GM19372 (cell line): ENCODE data around the gene TGM5.
"Not testable (repeated sequence)": the region's sequence is repeated elsewhere in the genome, so short reads cannot be mapped to it uniquely, and the experiment has no call there.

ENCODE experiments used
- ATAC-seq: cut with Tn5 transposase; IDR thresholded peaks from one replicate; pipeline ENCODE4 v1.9.1; 2021; ENCODE audit warnings: mild to moderate bottlenecking, low read depth, moderate library complexity; ENCODE audit not compliant: unreplicated experiment

TGM5 gene

GRCh38 chr15:43266834-43267233 lies at the start of gene TGM5:
TSS of gene TGM5 (minus strand) at chr15:43266928. CDS start at chr15:43266849, 79 bp downstream.
- no peak for ATAC-seq

GRCh38 chr15:43314171-43314570 lies 47.4 kb upstream of the TGM5 start:
- ATAC-seq: no peak

GRCh38 chr15:43312378-43312777 lies 45.6 kb upstream of the TGM5 start:
- no peak for ATAC-seq

- ATAC-seq: no peak
These were observed 35.6 kb upstream of the TGM5 start, which contains the start of gene TGM7 for GRCh38 chr15:43302205-43302817. TSS of gene TGM7 (minus strand) at chr15:43302255.

- no peak for ATAC-seq
These were observed 33.2 kb upstream of the TGM5 start for GRCh38 chr15:43299884-43300283.

- no peak for ATAC-seq
These were observed 32.7 kb upstream of the TGM5 start for GRCh38 chr15:43299411-43299810.

GRCh38 chr15:43294091-43294706 lies 27.5 kb upstream of the TGM5 start:
- no peak for ATAC-seq

- no peak for ATAC-seq
These were observed 26.7 kb upstream of the TGM5 start for GRCh38 chr15:43293432-43293831.

GRCh38 chr15:43292375-43293078 lies 25.8 kb upstream of the TGM5 start:
- no peak for ATAC-seq

- ATAC-seq: not testable (repeated sequence)
These were observed 22.9 kb upstream of the TGM5 start for GRCh38 chr15:43289656-43290055.

GRCh38 chr15:43287254-43287653 lies 20.5 kb upstream of the TGM5 start:
- no peak for ATAC-seq

GRCh38 chr15:43286074-43286473 lies 19.3 kb upstream of the TGM5 start:
- no peak for ATAC-seq

GRCh38 chr15:43285609-43286037 lies 18.9 kb upstream of the TGM5 start:
- ATAC-seq: no peak

GRCh38 chr15:43283526-43283925 lies 16.8 kb upstream of the TGM5 start:
- no peak for ATAC-seq

GRCh38 chr15:43281926-43282602 lies 15.3 kb upstream of the TGM5 start:
- no peak for ATAC-seq

- ATAC-seq: no peak
These were observed 14.3 kb upstream of the TGM5 start for GRCh38 chr15:43280996-43281395.

GRCh38 chr15:43279496-43279895 lies 12.8 kb upstream of the TGM5 start:
- ATAC-seq: no peak

- ATAC-seq: no peak
These were observed 12.1 kb upstream of the TGM5 start for GRCh38 chr15:43278869-43279268.

GRCh38 chr15:43277901-43278300 lies 11.2 kb upstream of the TGM5 start:
- no peak for ATAC-seq

GRCh38 chr15:43277231-43277823 lies 10.6 kb upstream of the TGM5 start:
- ATAC-seq: no peak
